IMR-90 (cell line): ENCODE data around the gene FEM1B. TPM values are rescaled to one million over a fixed set of nuclear protein-coding genes. Genes with fewer than 3 reads are reported as not detected.

Experiments used
- ATAC-seq: fragments of 200-7000 bp; cut with Tn5 transposase; 2 replicates; pipeline ENCODE4 v1.9.1; 2020; ENCODE audit warnings: low read depth, mild to moderate bottlenecking, moderate library complexity
- BruUV-seq: library from RNA; stranded (reverse); fragments of 400-500 nt; replicated peaks from 2 replicates; lab custom pipeline; 2021; lab: Mats Ljungman, UMichigan
- CTCF ChIA-PET: fragments of 300-600 bp; formaldehyde crosslinking; extraction: SDS; loops from one replicate; lab custom pipeline; 2021; ENCODE audit warnings: antibody characterized with exemption; lab: Yijun Ruan, JAX
- POLR2A ChIA-PET: fragments of 300-600 bp; sonication (Branson Sonifier 250); formaldehyde crosslinking; loops from one replicate; lab custom pipeline; 2022; ENCODE audit warnings: antibody characterized with exemption; ENCODE audit not compliant: unreplicated experiment; lab: Charles Lee
- DNase-seq: peaks from one replicate; pipeline ENCODE4 v3.0.0; 2013
- H2AFZ ChIP-seq: replicated peaks from 2 replicates; pipeline ENCODE3; 2013; ENCODE audit warnings: low read length, mild to moderate bottlenecking; ENCODE audit not compliant: poor library complexity
- H2AK5ac ChIP-seq: 2 replicates; pipeline ENCODE4 v1.6.1; 2013; ENCODE audit warnings: low read depth, low read length, inconsistent platforms
- H2AK9ac ChIP-seq: replicated peaks from 2 replicates; pipeline ENCODE3; 2013; ENCODE audit warnings: mild to moderate bottlenecking, low read depth, low read length, moderate library complexity; ENCODE audit not compliant: poor library complexity
- H2BK120ac ChIP-seq: 2 replicates; pipeline ENCODE4 v1.6.1; 2013; ENCODE audit warnings: low read depth, low read length, inconsistent platforms
- H2BK15ac ChIP-seq: 3 replicates; pipeline ENCODE4 v1.6.1; 2013; ENCODE audit warnings: low read depth, low read length, inconsistent platforms
- H2BK20ac ChIP-seq: 2 replicates; pipeline ENCODE4 v1.6.1; 2013; ENCODE audit warnings: low read depth, mild to moderate bottlenecking, inconsistent platforms, low read length, moderate library complexity
- H2BK5ac ChIP-seq: 2 replicates; pipeline ENCODE4 v1.6.1; 2013; ENCODE audit warnings: mild to moderate bottlenecking, low read depth, low read length, inconsistent platforms; ENCODE audit not compliant: poor library complexity, severe bottlenecking
- H3K14ac ChIP-seq: replicated peaks from 2 replicates; pipeline ENCODE4 v1.6.1; 2013; ENCODE audit warnings: low read depth, low read length, inconsistent platforms
- H3K18ac ChIP-seq: 2 replicates; pipeline ENCODE4 v1.6.1; 2013; ENCODE audit warnings: low read depth, low read length, control low read depth
- H3K23ac ChIP-seq: 2 replicates; pipeline ENCODE4 v1.6.1; 2013; ENCODE audit warnings: low read depth, low read length, inconsistent platforms
- H3K27ac ChIP-seq: 2 replicates; pipeline ENCODE4 v1.5.1; 2013; ENCODE audit warnings: mild to moderate bottlenecking, control low read depth, low read length; ENCODE audit not compliant: insufficient read depth
- H3K27me3 ChIP-seq: 2 replicates; pipeline ENCODE4 v1.6.1; 2013; ENCODE audit warnings: low read length; ENCODE audit not compliant: control insufficient read depth, insufficient read depth
- H3K36me3 ChIP-seq: 2 replicates; pipeline ENCODE4 v1.6.1; 2013; ENCODE audit warnings: low read length, mixed read lengths; ENCODE audit not compliant: control insufficient read depth, insufficient read depth
- H3K4ac ChIP-seq: 2 replicates; pipeline ENCODE4 v1.6.1; 2013; ENCODE audit warnings: low read depth, low read length, inconsistent platforms
- H3K4me1 ChIP-seq: 2 replicates; pipeline ENCODE4 v1.6.1; 2013; ENCODE audit warnings: low read length, mixed read lengths; ENCODE audit not compliant: control insufficient read depth, insufficient read depth
- H3K4me2 ChIP-seq: 2 replicates; pipeline ENCODE4 v1.6.1; 2013; ENCODE audit warnings: low read depth, mild to moderate bottlenecking, control low read depth, low read length, moderate library complexity
- H3K4me3 ChIP-seq: 2 replicates; pipeline ENCODE4 v1.5.1; 2013; ENCODE audit warnings: low read depth, mild to moderate bottlenecking, control low read depth, low read length, moderate library complexity; ENCODE audit not compliant: insufficient read depth
- H3K56ac ChIP-seq: 2 replicates; pipeline ENCODE4 v1.6.1; 2013; ENCODE audit warnings: low read length, inconsistent platforms; ENCODE audit not compliant: insufficient read depth; ENCODE audit errors: extremely low read depth
- H3K79me1 ChIP-seq, 2 experiments: 2 replicates each; pipeline ENCODE4 v1.6.1; 2013; ENCODE audit warnings: low read length in 2 of 2, inconsistent platforms in 1 of 2, low read depth in 1 of 2
- H3K9ac ChIP-seq: 2 replicates; pipeline ENCODE4 v1.6.1; 2013; ENCODE audit warnings: low read depth, low read length, control low read depth
- H3K9me1 ChIP-seq: 2 replicates; pipeline ENCODE4 v1.6.1; 2013; ENCODE audit warnings: low read length, inconsistent platforms; ENCODE audit not compliant: insufficient read depth
- H3K9me3 ChIP-seq: 2 replicates; pipeline ENCODE4 v1.6.1; 2013; ENCODE audit warnings: low read length; ENCODE audit not compliant: control insufficient read depth, insufficient read depth
- H4K20me1 ChIP-seq: 2 replicates; pipeline ENCODE4 v1.6.1; 2013; ENCODE audit warnings: low read length, inconsistent platforms; ENCODE audit not compliant: insufficient read depth
- H4K5ac ChIP-seq: 2 replicates; pipeline ENCODE4 v1.6.1; 2013; ENCODE audit warnings: mild to moderate bottlenecking, low read depth, low read length, control low read depth
- H4K8ac ChIP-seq, 2 experiments: 2 replicates each; pipeline ENCODE4 v1.6.1; 2013; ENCODE audit warnings: low read depth in 2 of 2, low read length in 2 of 2, control low read depth in 1 of 2, inconsistent platforms in 1 of 2
- H4K91ac ChIP-seq: 2 replicates; pipeline ENCODE4 v1.6.1; 2013; ENCODE audit warnings: low read depth, low read length, inconsistent platforms; ENCODE audit not compliant: insufficient read depth
- BHLHE40 ChIP-seq: fragments of 150-350 bp; IDR thresholded peaks from 2 replicates; pipeline ENCODE4 v1.6.1; 2016; ENCODE audit warnings: mild to moderate bottlenecking, low read depth, low read length
- FOS ChIP-seq: fragments of 150-350 bp; IDR thresholded peaks from 2 replicates; pipeline ENCODE4 v1.6.1; 2016; ENCODE audit warnings: low read depth, low read length
- MAFK ChIP-seq: IDR thresholded peaks from 2 replicates; pipeline ENCODE4 v1.6.1; 2012; ENCODE audit warnings: low read depth, low read length, improper control_type of control experiment
- MAZ ChIP-seq: IDR thresholded peaks from 2 replicates; pipeline ENCODE4 v1.6.1; 2012; ENCODE audit warnings: low read depth, mild to moderate bottlenecking, low read length, improper control_type of control experiment, moderate library complexity, borderline replicate concordance
- RAD21 ChIP-seq: IDR thresholded peaks from 2 replicates; pipeline ENCODE4 v1.6.1; 2012; ENCODE audit warnings: low read length, improper control_type of control experiment
- RCOR1 ChIP-seq: IDR thresholded peaks from 2 replicates; pipeline ENCODE4 v1.6.1; 2012; ENCODE audit warnings: mild to moderate bottlenecking, low read length, improper control_type of control experiment; ENCODE audit not compliant: insufficient replicate concordance
- dilution Hi-C: fragments of 300-500 bp; cut with HindIII; formaldehyde crosslinking; loops from one replicate; pipeline ENCODE4 v1.14.3; 2018; ENCODE audit warnings: low sequenced_read_pairs; ENCODE audit not compliant: unreplicated experiment
- in situ Hi-C: fragments of 300-500 bp; cut with MboI; formaldehyde crosslinking; loops from 3 replicates; pipeline ENCODE4 v1.14.3; 2019; ENCODE audit warnings: low sequenced_read_pairs, inconsistent platforms, mixed read lengths
- intact Hi-C: fragments of 100-400 bp; cut with micrococcal nuclease; formaldehyde crosslinking; loops from 2 replicates; pipeline ENCODE4 v1.10.0; 2022
- polyA plus RNA-seq, 3 experiments: library from polyadenylated mRNA; depleted of rRNA; stranded (reverse); fragments of >200 nt; gene quantifications; 2 replicates each; pipeline ENCODE4 v1.2.3, GENCODE V29; 2012; ENCODE audit warnings: low replicate concordance in 1 of 3
- total RNA-seq: library from RNA; depleted of rRNA; stranded (reverse); fragments of >200 nt; gene quantifications from 2 replicates; pipeline ENCODE4 v1.2.3, GENCODE V29; 2012
- TF ChIP-seq, protein P1 (sequence below): fragments of 150-350 bp; IDR thresholded peaks from 2 replicates; pipeline ENCODE4 v1.6.1; 2017; ENCODE audit warnings: mild to moderate bottlenecking, antibody characterized with exemption, low read length, low read depth

The FEM1B gene
- total and polyA plus RNA-seq, 2 of the 4 experiments (the other 2 are of a cell fraction): 16.9 to 51.4 TPM

DNA sequence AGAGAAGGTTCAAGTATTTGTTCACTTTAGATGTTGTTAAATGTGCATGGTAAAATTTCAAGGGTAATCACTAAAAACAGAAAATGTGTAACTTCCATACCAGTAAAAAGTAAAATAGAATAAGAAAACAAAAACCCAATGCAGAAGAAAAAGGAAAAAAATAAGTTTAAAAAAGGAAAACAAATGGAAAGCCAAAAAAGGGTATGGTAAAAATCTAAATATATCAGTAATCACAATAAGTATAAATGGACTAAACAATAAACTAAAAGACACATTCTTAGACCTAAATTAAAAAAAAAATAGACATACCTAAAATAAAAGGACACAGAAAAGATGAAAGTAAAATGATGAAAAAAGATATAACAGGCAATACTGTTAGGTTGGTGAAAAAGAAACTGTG, 38.5 kb upstream of the FEM1B start:
- intact Hi-C loops: no loop called here
- Histone ChIP-seq H3K9me3 (no peaks in the 10 kb centered on the region; the same call in 1 of the 2 replicates), H3K14ac (no peak overlapping the region), H2BK120ac (no peak overlapping the region), H3K27me3 (no peaks in the 10 kb centered on the region), H3K4me3 (no peak overlapping the region), H3K4me2 (no peak overlapping the region), H2BK5ac (no peak overlapping the region), H3K36me3 (no peaks in the 10 kb centered on the region), H4K20me1 (no peaks in the 10 kb centered on the region), H2BK20ac (no peak overlapping the region), H3K9ac (no peak overlapping the region), H3K23ac (no peak overlapping the region), H4K8ac (no peak overlapping the region), H2AFZ (no peak overlapping the region), H2AK9ac (no peak overlapping the region), H3K56ac (no peak overlapping the region), H3K18ac (no peak overlapping the region), H3K9me1 (no peaks in the 10 kb centered on the region), H2BK15ac (no peak overlapping the region), H2AK5ac (no peak overlapping the region), H3K27ac (no peak overlapping the region), H3K79me1 (no peaks in the 10 kb centered on the region), H4K5ac (no peak overlapping the region), H4K91ac (no peak overlapping the region), H3K4me1 (no peaks in the 10 kb centered on the region; the same call in 1 of the 2 replicates), H3K4ac (no peak overlapping the region)
- TF ChIP-seq RCOR1 (no peak), MAZ (no peak), RAD21 (no peak), FOS (no peak), MAFK (no peak), BHLHE40 (no peak)
- TF ChIP-seq, protein P1, sequence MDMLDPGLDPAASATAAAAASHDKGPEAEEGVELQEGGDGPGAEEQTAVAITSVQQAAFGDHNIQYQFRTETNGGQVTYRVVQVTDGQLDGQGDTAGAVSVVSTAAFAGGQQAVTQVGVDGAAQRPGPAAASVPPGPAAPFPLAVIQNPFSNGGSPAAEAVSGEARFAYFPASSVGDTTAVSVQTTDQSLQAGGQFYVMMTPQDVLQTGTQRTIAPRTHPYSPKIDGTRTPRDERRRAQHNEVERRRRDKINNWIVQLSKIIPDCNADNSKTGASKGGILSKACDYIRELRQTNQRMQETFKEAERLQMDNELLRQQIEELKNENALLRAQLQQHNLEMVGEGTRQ: no peak
- ChIA-PET CTCF (no interaction called here), POLR2A (no interaction called here)
- DNase-seq (no peak), ATAC-seq (no peak)
- dilution Hi-C loops: no loop called here
- BruUV-seq: no TSS peak
- in situ Hi-C loops: no loop called here
